ENCODE results near the gene BCDIN3D. TPM values are rescaled to one million over a fixed set of nuclear protein-coding genes. Genes with fewer than 3 reads are reported as not detected.
"Not testable (repeated sequence)": the region's sequence is repeated elsewhere in the genome, so short reads cannot be mapped to it uniquely, and the experiment has no call there.

BCDIN3D gene
- total RNA-seq, 4 donors from 2014 or later: 2.2 to 6.2 (median 5.5) TPM

DNA sequence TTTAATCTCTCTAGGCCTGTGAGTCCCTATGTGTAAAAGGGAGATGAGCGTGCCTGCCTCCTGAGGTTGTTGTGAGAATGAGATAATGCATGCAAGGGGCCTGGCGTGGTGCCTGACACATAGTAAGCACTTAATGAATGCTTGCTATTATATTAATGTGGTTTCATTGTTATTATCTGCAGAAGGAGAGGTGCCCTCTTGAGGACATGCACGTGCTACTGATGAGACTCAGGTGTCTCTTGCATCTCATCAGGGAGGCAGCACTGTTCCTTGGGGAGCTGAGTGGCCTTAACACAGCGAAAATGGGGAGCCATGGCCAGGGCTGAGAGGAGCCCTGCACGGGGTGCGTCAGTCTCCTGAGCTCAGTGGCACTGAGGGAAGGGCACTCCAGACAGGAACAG lies 29.9 kb upstream of the BCDIN3D start:
- Histone ChIP-seq H3K27ac (replicated peaks in 1 of 4) (no peak overlapping the region), H3K4me3 (no peak overlapping the region), H3K9me3 (no peaks in the 10 kb centered on the region), H3K36me3 (no peaks in the 10 kb centered on the region), H3K27me3 (no peaks in the 10 kb centered on the region), H3K4me1 (peaks cover 21 to 24% (median 22%) of the 10 kb centered on the region in 4 donors)
- TF ChIP-seq, protein P1, sequence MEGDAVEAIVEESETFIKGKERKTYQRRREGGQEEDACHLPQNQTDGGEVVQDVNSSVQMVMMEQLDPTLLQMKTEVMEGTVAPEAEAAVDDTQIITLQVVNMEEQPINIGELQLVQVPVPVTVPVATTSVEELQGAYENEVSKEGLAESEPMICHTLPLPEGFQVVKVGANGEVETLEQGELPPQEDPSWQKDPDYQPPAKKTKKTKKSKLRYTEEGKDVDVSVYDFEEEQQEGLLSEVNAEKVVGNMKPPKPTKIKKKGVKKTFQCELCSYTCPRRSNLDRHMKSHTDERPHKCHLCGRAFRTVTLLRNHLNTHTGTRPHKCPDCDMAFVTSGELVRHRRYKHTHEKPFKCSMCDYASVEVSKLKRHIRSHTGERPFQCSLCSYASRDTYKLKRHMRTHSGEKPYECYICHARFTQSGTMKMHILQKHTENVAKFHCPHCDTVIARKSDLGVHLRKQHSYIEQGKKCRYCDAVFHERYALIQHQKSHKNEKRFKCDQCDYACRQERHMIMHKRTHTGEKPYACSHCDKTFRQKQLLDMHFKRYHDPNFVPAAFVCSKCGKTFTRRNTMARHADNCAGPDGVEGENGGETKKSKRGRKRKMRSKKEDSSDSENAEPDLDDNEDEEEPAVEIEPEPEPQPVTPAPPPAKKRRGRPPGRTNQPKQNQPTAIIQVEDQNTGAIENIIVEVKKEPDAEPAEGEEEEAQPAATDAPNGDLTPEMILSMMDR (IDR thresholded peaks at IDR 0.05): no peak
- TF ChIP-seq POLR2A (IDR thresholded peaks at IDR 0.05; ENCODE audit: low read depth) (no peak), EP300 (IDR thresholded peaks at IDR 0.05) (no peak), POLR2AphosphoS5 (IDR thresholded peaks at IDR 0.05) (no peak)
- no peak for DNase-seq (ENCODE audit: extremely low spot score)
- intact Hi-C loops (cut with DNase I): no loop called here
- 92% methylated on average over 5 of the region's 6 CpGs for WGBS

DNA sequence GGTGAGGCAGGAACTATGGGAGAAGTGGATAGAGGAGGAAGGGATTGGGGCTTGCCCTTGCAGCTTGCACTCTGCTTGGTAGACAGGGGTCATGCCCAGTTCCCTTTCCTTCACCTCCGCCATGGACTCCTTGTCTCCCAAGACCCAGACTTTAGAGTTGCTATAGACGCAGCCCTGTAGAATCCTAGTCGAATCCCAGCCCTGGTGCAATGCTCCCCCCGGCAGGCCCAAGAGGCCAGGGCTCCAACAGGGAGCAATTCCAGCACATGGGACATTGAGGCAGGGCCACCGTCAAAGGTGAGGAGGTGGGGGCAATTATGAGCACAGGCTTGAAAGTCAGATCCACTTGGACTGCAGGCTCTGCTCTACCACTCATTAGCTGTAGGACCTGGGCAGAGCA lies 29.5 kb upstream of the BCDIN3D start:
- TF ChIP-seq, protein P1 (IDR thresholded peaks at IDR 0.05): no peak
- Histone ChIP-seq H3K36me3 (no peaks in the 10 kb centered on the region), H3K27me3 (peaks cover 0 to 1% (median 0%) of the 10 kb centered on the region in 4 donors), H3K4me3 (no peak overlapping the region), H3K9me3 (no peaks in the 10 kb centered on the region), H3K27ac (replicated peaks in 1 of 4) (no peak overlapping the region), H3K4me1 (peaks cover 25 to 28% (median 26%) of the 10 kb centered on the region in 4 donors)
- intact Hi-C loops (cut with DNase I): no loop called here
- WGBS: 91% methylated on average over 5 of the region's 5 CpGs
- no peak for DNase-seq (ENCODE audit: extremely low spot score)

DNA sequence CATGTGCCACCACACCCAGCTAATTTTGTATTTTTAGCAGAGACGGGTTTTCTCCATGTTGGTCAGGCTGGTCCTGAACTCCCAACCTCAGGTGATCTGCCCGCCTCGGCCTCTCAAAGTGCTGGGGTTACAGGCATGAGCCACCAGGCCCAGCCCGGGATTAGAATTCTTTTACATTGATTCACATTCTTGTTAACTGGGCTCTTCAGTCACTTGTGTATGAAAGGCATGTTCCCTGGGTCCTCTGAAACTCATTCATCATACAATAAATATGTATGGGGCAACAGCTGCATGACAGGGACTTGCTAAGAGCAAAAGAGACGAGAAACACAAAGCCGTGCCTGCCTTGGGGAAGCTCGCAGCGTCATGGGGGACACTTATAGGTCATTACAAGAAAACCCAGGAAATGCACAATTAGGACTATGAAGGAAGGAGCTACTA lies 28.9 kb upstream of the BCDIN3D start:
- H3K36me3 ChIP-seq; DNase-seq (ENCODE audit: extremely low spot score); H3K27ac ChIP-seq (replicated peaks in 1 of 4); H3K4me3 ChIP-seq; H3K9me3 ChIP-seq; H3K27me3 ChIP-seq; intact Hi-C loops (cut with DNase I): not testable (repeated sequence)
- peaks cover 30 to 33% (median 31%) of the 10 kb centered on the region in 4 donors for H3K4me1 ChIP-seq
- WGBS: 93% methylated on average over 8 of the region's 8 CpGs

GRCh38 chr12:49871263-49871561 lies 28.3 kb upstream of the BCDIN3D start:
- 90% methylated on average over 4 of the region's 4 CpGs for WGBS
- Histone ChIP-seq H3K4me3 (no peak overlapping the region), H3K27ac (replicated peaks in 1 of 4) (no peak overlapping the region), H3K9me3 (no peaks in the 10 kb centered on the region), H3K4me1 (peaks cover 30 to 33% (median 31%) of the 10 kb centered on the region in 4 donors), H3K36me3 (no peaks in the 10 kb centered on the region), H3K27me3 (peaks cover 0 to 3% (median 0%) of the 10 kb centered on the region in 4 donors)
- DNase-seq (ENCODE audit: extremely low spot score): no peak
- TF ChIP-seq, protein P1 (IDR thresholded peaks at IDR 0.05): no peak
- TF ChIP-seq POLR2A (IDR thresholded peaks at IDR 0.05; ENCODE audit: low read depth): no peak
- TF ChIP-seq POLR2AphosphoS5 (IDR thresholded peaks at IDR 0.05): no peak
- no peak for TF ChIP-seq EP300 (IDR thresholded peaks at IDR 0.05)
- intact Hi-C loops (cut with DNase I): no loop called here

DNA sequence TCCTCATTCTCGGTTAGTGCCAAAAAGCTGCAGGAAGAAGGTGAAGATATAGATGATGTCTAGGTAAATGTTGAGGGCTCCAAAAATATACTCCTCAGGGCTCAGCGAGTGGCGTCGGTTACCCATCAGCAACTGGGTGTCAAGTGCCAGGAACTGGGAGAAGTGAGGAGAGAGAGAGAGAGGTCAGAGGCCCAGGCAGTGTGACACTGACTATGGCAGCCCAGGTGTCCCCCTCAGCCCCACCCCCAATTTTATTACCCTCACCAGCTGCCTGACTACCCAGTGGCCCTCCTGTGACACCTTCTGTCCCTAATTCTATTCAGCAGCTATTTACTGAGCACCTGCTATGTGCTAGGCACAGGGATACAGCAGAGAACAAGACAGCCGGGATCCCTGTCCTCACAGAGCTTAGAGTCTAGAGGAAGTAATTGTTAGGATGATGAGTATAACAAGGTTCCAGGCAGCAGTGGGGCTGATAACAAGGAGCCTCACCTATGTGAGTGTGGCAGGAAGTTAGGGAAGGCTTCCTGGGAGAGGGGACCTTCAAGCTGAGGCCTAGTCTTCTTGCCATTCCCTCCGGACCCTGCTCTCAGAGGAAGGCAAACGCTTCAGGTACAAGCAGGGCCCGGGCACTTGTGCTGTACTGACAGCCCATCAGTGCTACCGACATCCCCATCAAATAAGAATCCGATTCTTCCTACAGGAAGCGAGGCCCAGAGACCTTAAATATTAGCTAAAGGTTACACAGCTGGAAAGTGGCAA lies 27.8 kb upstream of the BCDIN3D start:
- Histone ChIP-seq H3K9me3 (no peaks in the 10 kb centered on the region), H3K4me1 (peaks cover 30 to 33% (median 31%) of the 10 kb centered on the region in 4 donors), H3K27me3 (peaks cover 0 to 3% (median 0%) of the 10 kb centered on the region in 4 donors), H3K27ac (replicated peaks in 1 of 4) (no peak overlapping the region), H3K36me3 (no peaks in the 10 kb centered on the region), H3K4me3 (no peak overlapping the region)
- intact Hi-C loops (cut with DNase I): no loop called here
- TF ChIP-seq, protein P1 (IDR thresholded peaks at IDR 0.05): no peak
- TF ChIP-seq POLR2A (IDR thresholded peaks at IDR 0.05; ENCODE audit: low read depth) (no peak), EP300 (IDR thresholded peaks at IDR 0.05) (no peak), POLR2AphosphoS5 (IDR thresholded peaks at IDR 0.05) (no peak)
- no peak for DNase-seq (ENCODE audit: extremely low spot score)
- WGBS: 92% methylated on average over 10 of the region's 11 CpGs

All from esophagus muscularis mucosa (tissue), 4 donors.